Uterus (tissue), 4 donors: ENCODE results near the gene PTPRJ. TPM values are rescaled to one million over a fixed set of nuclear protein-coding genes. Genes with fewer than 3 reads are reported as not detected.

Source experiments
- DNase-seq, 2 donors: peaks; one replicate each; pipeline ENCODE4 v3.0.0-alpha.2; 2019 to 2020
- H3K27ac ChIP-seq, 2 donors: fragments of 200-600 bp; sonication (generic); 1 replicate in 1 of 2; 2 replicates in 1 of 2; pipeline ENCODE4 v1.5.1; 2016 to 2018
- H3K27me3 ChIP-seq, 2 donors: fragments of 200-600 bp; sonication (generic); one replicate each; pipeline ENCODE4 v1.5.1; 2018 to 2019; ENCODE audit warnings: control low read depth in 1 of 2
- H3K36me3 ChIP-seq, 2 donors: fragments of 200-600 bp; sonication (generic); one replicate each; pipeline ENCODE4 v1.5.1; 2019; ENCODE audit warnings: control low read depth in 1 of 2
- H3K4me1 ChIP-seq, 2 donors: fragments of 200-600 bp; sonication (generic); one replicate each; pipeline ENCODE4 v1.5.1; 2018 to 2019; ENCODE audit warnings: control low read depth in 1 of 2
- H3K4me3 ChIP-seq, 2 donors: fragments of 200-600 bp; sonication (generic); 1 replicate in 1 of 2; 2 replicates in 1 of 2; pipeline ENCODE4 v1.5.1; 2018 to 2019; ENCODE audit warnings: mild to moderate bottlenecking in 1 of 2
- H3K9me3 ChIP-seq, 2 donors: fragments of 200-600 bp; sonication (generic); one replicate each; pipeline ENCODE4 v1.5.1; 2019; ENCODE audit warnings: control low read depth in 1 of 2
- CTCF ChIP-seq, 4 experiments: fragments of 200-600 bp in 2 of 4; fragments of 450-650 bp in 2 of 4; sonication (generic) in 2 of 4; IDR thresholded peaks; one replicate each; pipeline ENCODE4 v1.5.1; 2016 to 2019; ENCODE audit warnings: antibody characterized with exemption in 4 of 4, mild to moderate bottlenecking in 2 of 4, moderate library complexity in 1 of 4
- POLR2A ChIP-seq, 2 donors: fragments of 450-650 bp; IDR thresholded peaks; one replicate each; pipeline ENCODE4 v1.6.1; 2016; ENCODE audit warnings: antibody characterized with exemption in 2 of 2, mild to moderate bottlenecking in 1 of 2, moderate library complexity in 1 of 2
- intact Hi-C: fragments of 100-400 bp; cut with DNase I; formaldehyde crosslinking; loops from one replicate; pipeline ENCODE4 v1.15.1; 2023; ENCODE audit warnings: low total_unique reads
- total RNA-seq, 4 donors: library from RNA; depleted of rRNA in 3 of 4; stranded (reverse); fragments of >200 nt in 3 of 4; gene quantifications; one replicate each; pipeline versions ENCODE4 v1.1.0 to v1.2.4, GENCODE V29; 2014 to 2023
- donor health status: DM: yes; HTN: yes; CAD: no.

The PTPRJ gene
- total RNA-seq, 4 donors from 2014 or later = 2.1 to 22.1 (median 7.1) TPM

- DNase-seq = no peak
- H3K4me3 ChIP-seq = no peak overlapping the region
- H3K36me3 ChIP-seq = no peaks in the 10 kb centered on the region
- H3K9me3 ChIP-seq = no peaks in the 10 kb centered on the region
- TF ChIP-seq CTCF (IDR thresholded peaks at IDR 0.05) (no peak), POLR2A (IDR thresholded peaks at IDR 0.05) (no peak)
- no peaks in the 10 kb centered on the region for H3K27me3 ChIP-seq
- intact Hi-C loops = no loop called here
- no peaks in the 10 kb centered on the region for H3K4me1 ChIP-seq
- H3K27ac ChIP-seq = no peak overlapping the region
Observed at GRCh38 chr11:48087974-48088681, 107.8 kb downstream of the PTPRJ start.

- H3K4me3 ChIP-seq = no peak overlapping the region
- intact Hi-C loops = no loop called here
- no peaks in the 10 kb centered on the region for H3K9me3 ChIP-seq
- TF ChIP-seq POLR2A (IDR thresholded peaks at IDR 0.05) (no peak), CTCF (IDR thresholded peaks at IDR 0.05) (no peak)
- H3K27me3 ChIP-seq = no peaks in the 10 kb centered on the region
- H3K27ac ChIP-seq = no peak overlapping the region
- H3K4me1 ChIP-seq = no peaks in the 10 kb centered on the region
- no peak for DNase-seq
- H3K36me3 ChIP-seq = no peaks in the 10 kb centered on the region
Observed at GRCh38 chr11:48088682-48089050, 108.3 kb downstream of the PTPRJ start.

- Histone ChIP-seq H3K36me3 (no peaks in the 10 kb centered on the region), H3K4me1 (no peaks in the 10 kb centered on the region), H3K27ac (no peak overlapping the region), H3K4me3 (no peak overlapping the region), H3K27me3 (no peaks in the 10 kb centered on the region), H3K9me3 (no peaks in the 10 kb centered on the region)
- TF ChIP-seq POLR2A (IDR thresholded peaks at IDR 0.05) = no peak
- TF ChIP-seq CTCF (IDR thresholded peaks at IDR 0.05) = no peak
- intact Hi-C loops = no loop called here
- DNase-seq = no peak
Observed at GRCh38 chr11:48090174-48090573, 109.8 kb downstream of the PTPRJ start.

GRCh38 chr11:48091426-48092102 is 111.2 kb downstream of the PTPRJ start:
- DNase-seq = no peak
- no peak overlapping the region for H3K27ac ChIP-seq
- intact Hi-C loops = no loop called here

More at GRCh38 chr11:48091426-48092102, 111.2 kb downstream of the PTPRJ start:
- Histone ChIP-seq H3K36me3 (no peaks in the 10 kb centered on the region), H3K4me1 (no peaks in the 10 kb centered on the region), H3K27me3 (no peaks in the 10 kb centered on the region), H3K4me3 (no peak overlapping the region), H3K9me3 (no peaks in the 10 kb centered on the region)
- TF ChIP-seq CTCF (IDR thresholded peaks at IDR 0.05) (no peak), POLR2A (IDR thresholded peaks at IDR 0.05) (no peak)
